Measurements from ENCODE around the gene EFCAB6. TPM values are rescaled to one million over a fixed set of nuclear protein-coding genes. Genes with fewer than 3 reads are reported as not detected.

EFCAB6 gene
- total and polyA plus RNA-seq, 2 donors (not counting 1 experiment from before 2014, with no cell fraction given) = 0.07 to 0.10 TPM

DNA sequence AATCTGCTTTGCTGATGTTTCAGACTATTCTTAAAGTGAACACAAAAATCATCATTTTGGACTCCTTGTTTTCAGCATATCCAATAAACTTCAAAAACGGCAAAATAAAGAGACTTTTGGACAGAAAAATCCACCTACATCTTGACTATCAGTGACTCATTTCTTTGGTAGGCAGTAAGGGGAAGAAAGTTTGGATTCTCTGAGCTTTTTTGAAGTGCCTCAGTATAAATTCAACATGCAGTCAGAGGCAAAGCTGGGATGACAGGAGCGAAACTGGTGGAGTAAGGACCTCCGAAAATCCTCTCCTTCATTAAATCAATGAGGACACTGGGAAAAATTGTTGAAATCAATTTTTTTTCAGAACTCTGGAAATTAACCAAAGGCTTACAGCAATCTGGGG is 29.7 kb downstream of the EFCAB6 start:
- ATAC-seq (ENCODE audit: low read depth) (no peak), DNase-seq (no peak)
- Histone ChIP-seq H3K4me3 (ENCODE audit: control extremely low read depth in 1 of 5, extremely low read depth in 1 of 5, insufficient read depth in 1 of 5, low read depth in 2 of 5, low read length in 4 of 5) (no peak overlapping the region), H3K9me3 (ENCODE audit: control extremely low read depth in 1 of 3, control insufficient read depth in 2 of 3, insufficient read depth in 1 of 3, low read length in 2 of 3) (no peaks in the 10 kb centered on the region), H3K4me2 (replicated peaks; ENCODE audit: low read depth, low read length, poor library complexity, severe bottlenecking) (no peak overlapping the region), H3K4me1 (ENCODE audit: control insufficient read depth in 2 of 2, insufficient read depth in 2 of 2, low read length in 2 of 2) (no peaks in the 10 kb centered on the region), H3K79me2 (ENCODE audit: control insufficient read depth, insufficient read depth, low read length) (no peaks in the 10 kb centered on the region), H4K20me1 (ENCODE audit: control insufficient read depth, insufficient read depth, low read length, poor library complexity, severe bottlenecking) (no peaks in the 10 kb centered on the region), H2AFZ (ENCODE audit: insufficient read depth, low read depth, low read length, poor library complexity, severe bottlenecking) (no peak overlapping the region), H3K36me3 (replicated peaks in 1 of 2; ENCODE audit: control extremely low read depth in 1 of 2, control insufficient read depth in 1 of 2, extremely low read depth in 1 of 2, insufficient read depth in 2 of 2, low read length in 1 of 2) (no peaks in the 10 kb centered on the region), H3K27ac (ENCODE audit: low read length in 2 of 2) (no peak overlapping the region), H3K27me3 (replicated peaks in 1 of 4; ENCODE audit: control extremely low read depth in 1 of 4, control insufficient read depth in 3 of 4, insufficient read depth in 4 of 4, low read length in 3 of 4) (no peaks in the 10 kb centered on the region), H3K9ac (ENCODE audit: low read length) (no peak overlapping the region)
- ChIA-PET CTCF (no interaction called here), POLR2A (no interaction called here)
- intact Hi-C loops (cut with micrococcal nuclease) = no loop called here
- TF ChIP-seq, protein P1, sequence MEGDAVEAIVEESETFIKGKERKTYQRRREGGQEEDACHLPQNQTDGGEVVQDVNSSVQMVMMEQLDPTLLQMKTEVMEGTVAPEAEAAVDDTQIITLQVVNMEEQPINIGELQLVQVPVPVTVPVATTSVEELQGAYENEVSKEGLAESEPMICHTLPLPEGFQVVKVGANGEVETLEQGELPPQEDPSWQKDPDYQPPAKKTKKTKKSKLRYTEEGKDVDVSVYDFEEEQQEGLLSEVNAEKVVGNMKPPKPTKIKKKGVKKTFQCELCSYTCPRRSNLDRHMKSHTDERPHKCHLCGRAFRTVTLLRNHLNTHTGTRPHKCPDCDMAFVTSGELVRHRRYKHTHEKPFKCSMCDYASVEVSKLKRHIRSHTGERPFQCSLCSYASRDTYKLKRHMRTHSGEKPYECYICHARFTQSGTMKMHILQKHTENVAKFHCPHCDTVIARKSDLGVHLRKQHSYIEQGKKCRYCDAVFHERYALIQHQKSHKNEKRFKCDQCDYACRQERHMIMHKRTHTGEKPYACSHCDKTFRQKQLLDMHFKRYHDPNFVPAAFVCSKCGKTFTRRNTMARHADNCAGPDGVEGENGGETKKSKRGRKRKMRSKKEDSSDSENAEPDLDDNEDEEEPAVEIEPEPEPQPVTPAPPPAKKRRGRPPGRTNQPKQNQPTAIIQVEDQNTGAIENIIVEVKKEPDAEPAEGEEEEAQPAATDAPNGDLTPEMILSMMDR (IDR thresholded peaks at IDR 0.05) = no peak
- no peak for TF ChIP-seq EZH2 (IDR thresholded peaks at IDR 0.05; ENCODE audit: borderline replicate concordance, insufficient read depth, low read depth, low read length, poor library complexity, severe bottlenecking)
- Mint-ChIP-seq H3K4me3 (no peak overlapping the region), H3K27ac (no peak overlapping the region), H3K4me1 (no peaks in the 10 kb centered on the region), H3K9me3 (ENCODE audit: insufficient read depth) (peaks cover 3% of the 10 kb centered on the region), H3K27me3 (peaks cover 38% of the 10 kb centered on the region)
- WGBS (ENCODE audit: insufficient coverage) = no CpG with 5 or more reads among the region's 3 CpGs

DNA sequence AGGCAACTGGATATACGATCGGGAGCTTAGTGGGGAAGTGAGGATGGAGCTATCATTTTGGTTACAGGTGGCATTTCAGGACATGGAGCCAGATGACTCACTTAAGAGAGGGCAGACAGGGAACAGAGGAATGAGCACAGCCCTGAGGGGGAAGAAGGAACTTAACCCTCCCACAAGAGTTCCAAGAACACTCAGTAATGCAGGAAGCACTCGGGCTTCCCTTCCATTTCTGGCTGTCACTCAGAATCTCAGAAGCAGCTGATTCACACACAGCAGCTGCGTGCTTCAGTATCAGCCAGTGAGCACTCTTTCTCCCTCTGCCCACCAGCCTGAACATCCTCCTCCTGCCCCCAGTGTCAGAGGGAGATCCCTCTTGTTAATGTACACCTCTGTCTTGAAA is 34.8 kb downstream of the EFCAB6 start:
- H3K4me2 ChIP-seq (replicated peaks; ENCODE audit: low read depth, low read length, poor library complexity, severe bottlenecking) = no peak overlapping the region
- no peaks in the 10 kb centered on the region for H3K9me3 Mint-ChIP-seq (ENCODE audit: insufficient read depth)
- no peaks in the 10 kb centered on the region for H3K9me3 ChIP-seq (ENCODE audit: control extremely low read depth in 1 of 3, control insufficient read depth in 2 of 3, insufficient read depth in 1 of 3, low read length in 2 of 3)
- peaks cover 0 to 3% (median 0%) of the 10 kb centered on the region in 4 experiments for H3K27me3 ChIP-seq (replicated peaks in 1 of 4; ENCODE audit: control extremely low read depth in 1 of 4, control insufficient read depth in 3 of 4, insufficient read depth in 4 of 4, low read length in 3 of 4)
- H3K4me1 Mint-ChIP-seq = no peaks in the 10 kb centered on the region
- no peaks in the 10 kb centered on the region for H3K36me3 ChIP-seq (replicated peaks in 1 of 2; ENCODE audit: control extremely low read depth in 1 of 2, control insufficient read depth in 1 of 2, extremely low read depth in 1 of 2, insufficient read depth in 2 of 2, low read length in 1 of 2)
- H3K4me3 Mint-ChIP-seq = no peak overlapping the region
- intact Hi-C loops (cut with micrococcal nuclease) = no loop called here
- no peak overlapping the region for H3K27ac ChIP-seq (ENCODE audit: low read length in 2 of 2)
- 32% methylated on average over 4 of the region's 4 CpGs for WGBS (ENCODE audit: insufficient coverage)
- ChIA-PET POLR2A (no interaction called here), CTCF (no interaction called here)
- no peaks in the 10 kb centered on the region for H3K79me2 ChIP-seq (ENCODE audit: control insufficient read depth, insufficient read depth, low read length)
- H2AFZ ChIP-seq (ENCODE audit: insufficient read depth, low read depth, low read length, poor library complexity, severe bottlenecking) = no peak overlapping the region
- DNase-seq = no peak
- no peak overlapping the region for H3K27ac Mint-ChIP-seq
- no peak overlapping the region for H3K9ac ChIP-seq (ENCODE audit: low read length)
- no peak overlapping the region for H3K4me3 ChIP-seq (ENCODE audit: control extremely low read depth in 1 of 5, extremely low read depth in 1 of 5, insufficient read depth in 1 of 5, low read depth in 2 of 5, low read length in 4 of 5)
- H3K27me3 Mint-ChIP-seq = peaks cover 31% of the 10 kb centered on the region
- no peaks in the 10 kb centered on the region for H4K20me1 ChIP-seq (ENCODE audit: control insufficient read depth, insufficient read depth, low read length, poor library complexity, severe bottlenecking)
- no peak for TF ChIP-seq EZH2 (IDR thresholded peaks at IDR 0.05; ENCODE audit: borderline replicate concordance, insufficient read depth, low read depth, low read length, poor library complexity, severe bottlenecking)
- TF ChIP-seq, protein P1 (IDR thresholded peaks at IDR 0.05) = no peak
- no peak for ATAC-seq (ENCODE audit: low read depth)
- no peaks in the 10 kb centered on the region for H3K4me1 ChIP-seq (ENCODE audit: control insufficient read depth in 2 of 2, insufficient read depth in 2 of 2, low read length in 2 of 2)
